Neural cell (in vitro differentiated cells): ENCODE results near the gene LRRC46.

Experiments used
- EP300 ChIP-seq: fragments of 450-650 bp; conservative IDR thresholded peaks from 2 replicates; pipeline ENCODE4 v1.6.1; 2014; ENCODE audit warnings: antibody characterized with exemption, mild to moderate bottlenecking, moderate library complexity; ENCODE audit not compliant: poor library complexity, severe bottlenecking
- POLR2AphosphoS5 ChIP-seq: IDR thresholded peaks from 2 replicates; pipeline ENCODE4 v1.6.1; 2012
- RAD21 ChIP-seq: fragments of 450-650 bp; conservative IDR thresholded peaks from 2 replicates; pipeline ENCODE4 v1.6.1; 2014; ENCODE audit warnings: antibody characterized with exemption, mild to moderate bottlenecking, moderate library complexity
- SMC3 ChIP-seq: fragments of 450-650 bp; conservative IDR thresholded peaks from 2 replicates; pipeline ENCODE4 v1.6.1; 2014; ENCODE audit warnings: antibody characterized with exemption, mild to moderate bottlenecking, moderate library complexity; ENCODE audit not compliant: poor library complexity
- TF ChIP-seq, protein P1 (sequence below): fragments of 450-650 bp; IDR thresholded peaks from 2 replicates; pipeline ENCODE4 v1.5.1; 2014; ENCODE audit warnings: antibody characterized with exemption, mild to moderate bottlenecking, moderate library complexity; ENCODE audit not compliant: poor library complexity, severe bottlenecking
- TF ChIP-seq, protein P2 (sequence below): IDR thresholded peaks from 2 replicates; pipeline ENCODE4 v1.6.1; 2012; ENCODE audit warnings: borderline replicate concordance

DNA sequence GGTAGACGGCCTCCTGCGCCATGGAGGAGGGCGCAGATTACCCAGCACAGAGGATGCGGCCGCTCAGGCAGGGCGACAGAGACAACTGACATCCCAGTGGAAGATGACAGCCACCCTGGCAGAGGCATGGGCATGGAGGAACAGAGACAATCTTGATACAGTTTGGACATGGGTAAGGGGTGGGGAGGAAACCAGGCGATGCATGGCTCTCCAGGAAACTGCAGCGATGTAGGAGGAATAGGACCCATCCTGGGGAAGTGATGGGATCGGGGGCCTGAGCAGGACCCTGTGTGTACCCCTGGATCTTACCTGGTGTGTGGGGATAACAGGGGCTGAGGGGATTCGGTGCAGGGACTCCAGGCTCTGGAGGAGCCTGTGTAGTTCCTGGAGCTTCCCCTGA, 14.5 kb upstream of the LRRC46 start:
- TF ChIP-seq EP300 (no peak), SMC3 (no peak), RAD21 (no peak), POLR2AphosphoS5 (no peak)
- TF ChIP-seq, protein P1, sequence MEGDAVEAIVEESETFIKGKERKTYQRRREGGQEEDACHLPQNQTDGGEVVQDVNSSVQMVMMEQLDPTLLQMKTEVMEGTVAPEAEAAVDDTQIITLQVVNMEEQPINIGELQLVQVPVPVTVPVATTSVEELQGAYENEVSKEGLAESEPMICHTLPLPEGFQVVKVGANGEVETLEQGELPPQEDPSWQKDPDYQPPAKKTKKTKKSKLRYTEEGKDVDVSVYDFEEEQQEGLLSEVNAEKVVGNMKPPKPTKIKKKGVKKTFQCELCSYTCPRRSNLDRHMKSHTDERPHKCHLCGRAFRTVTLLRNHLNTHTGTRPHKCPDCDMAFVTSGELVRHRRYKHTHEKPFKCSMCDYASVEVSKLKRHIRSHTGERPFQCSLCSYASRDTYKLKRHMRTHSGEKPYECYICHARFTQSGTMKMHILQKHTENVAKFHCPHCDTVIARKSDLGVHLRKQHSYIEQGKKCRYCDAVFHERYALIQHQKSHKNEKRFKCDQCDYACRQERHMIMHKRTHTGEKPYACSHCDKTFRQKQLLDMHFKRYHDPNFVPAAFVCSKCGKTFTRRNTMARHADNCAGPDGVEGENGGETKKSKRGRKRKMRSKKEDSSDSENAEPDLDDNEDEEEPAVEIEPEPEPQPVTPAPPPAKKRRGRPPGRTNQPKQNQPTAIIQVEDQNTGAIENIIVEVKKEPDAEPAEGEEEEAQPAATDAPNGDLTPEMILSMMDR: no peak
- TF ChIP-seq, protein P2, sequence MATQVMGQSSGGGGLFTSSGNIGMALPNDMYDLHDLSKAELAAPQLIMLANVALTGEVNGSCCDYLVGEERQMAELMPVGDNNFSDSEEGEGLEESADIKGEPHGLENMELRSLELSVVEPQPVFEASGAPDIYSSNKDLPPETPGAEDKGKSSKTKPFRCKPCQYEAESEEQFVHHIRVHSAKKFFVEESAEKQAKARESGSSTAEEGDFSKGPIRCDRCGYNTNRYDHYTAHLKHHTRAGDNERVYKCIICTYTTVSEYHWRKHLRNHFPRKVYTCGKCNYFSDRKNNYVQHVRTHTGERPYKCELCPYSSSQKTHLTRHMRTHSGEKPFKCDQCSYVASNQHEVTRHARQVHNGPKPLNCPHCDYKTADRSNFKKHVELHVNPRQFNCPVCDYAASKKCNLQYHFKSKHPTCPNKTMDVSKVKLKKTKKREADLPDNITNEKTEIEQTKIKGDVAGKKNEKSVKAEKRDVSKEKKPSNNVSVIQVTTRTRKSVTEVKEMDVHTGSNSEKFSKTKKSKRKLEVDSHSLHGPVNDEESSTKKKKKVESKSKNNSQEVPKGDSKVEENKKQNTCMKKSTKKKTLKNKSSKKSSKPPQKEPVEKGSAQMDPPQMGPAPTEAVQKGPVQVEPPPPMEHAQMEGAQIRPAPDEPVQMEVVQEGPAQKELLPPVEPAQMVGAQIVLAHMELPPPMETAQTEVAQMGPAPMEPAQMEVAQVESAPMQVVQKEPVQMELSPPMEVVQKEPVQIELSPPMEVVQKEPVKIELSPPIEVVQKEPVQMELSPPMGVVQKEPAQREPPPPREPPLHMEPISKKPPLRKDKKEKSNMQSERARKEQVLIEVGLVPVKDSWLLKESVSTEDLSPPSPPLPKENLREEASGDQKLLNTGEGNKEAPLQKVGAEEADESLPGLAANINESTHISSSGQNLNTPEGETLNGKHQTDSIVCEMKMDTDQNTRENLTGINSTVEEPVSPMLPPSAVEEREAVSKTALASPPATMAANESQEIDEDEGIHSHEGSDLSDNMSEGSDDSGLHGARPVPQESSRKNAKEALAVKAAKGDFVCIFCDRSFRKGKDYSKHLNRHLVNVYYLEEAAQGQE: no peak
